OCI-M2 (cell line): ENCODE measurements around the gene JUND.

Experiments
- DNase-seq: peaks from one replicate; lab custom pipeline; 2025; ENCODE audit not compliant: unreplicated experiment; lab: John Stamatoyannopoulos, UW

The JUND gene

GRCh38 chr19:18245297-18245696 is 36.1 kb downstream of the JUND start:
- no peak for DNase-seq

- no peak for DNase-seq
Measured at GRCh38 chr19:18239303-18239702, 42.1 kb downstream of the JUND start.

- no peak for DNase-seq
Measured at GRCh38 chr19:18234194-18234593, 47.2 kb downstream of the JUND start.

- no peak for DNase-seq
Measured at GRCh38 chr19:18233224-18233825, 48.1 kb downstream of the JUND start.

GRCh38 chr19:18232540-18233223 is 48.7 kb downstream of the JUND start:
- DNase-seq, result no peak

- DNase-seq, result no peak
Measured at GRCh38 chr19:18231775-18232174, 49.6 kb downstream of the JUND start.

GRCh38 chr19:18230941-18231734 is 50.3 kb downstream of the JUND start:
- DNase-seq, result no peak

GRCh38 chr19:18229915-18230314 is 51.5 kb downstream of the JUND start:
- DNase-seq, result no peak
